ENCODE measurements around the gene CBARP. TPM values are rescaled to one million over a fixed set of nuclear protein-coding genes. Genes with fewer than 3 reads are reported as not detected.

Gene CBARP
- total and polyA plus RNA-seq, 2 of the 13 experiments (the other 11 are each of a cell fraction or from before 2014, with no cell fraction given) = 1.2 to 1.4 TPM

DNA sequence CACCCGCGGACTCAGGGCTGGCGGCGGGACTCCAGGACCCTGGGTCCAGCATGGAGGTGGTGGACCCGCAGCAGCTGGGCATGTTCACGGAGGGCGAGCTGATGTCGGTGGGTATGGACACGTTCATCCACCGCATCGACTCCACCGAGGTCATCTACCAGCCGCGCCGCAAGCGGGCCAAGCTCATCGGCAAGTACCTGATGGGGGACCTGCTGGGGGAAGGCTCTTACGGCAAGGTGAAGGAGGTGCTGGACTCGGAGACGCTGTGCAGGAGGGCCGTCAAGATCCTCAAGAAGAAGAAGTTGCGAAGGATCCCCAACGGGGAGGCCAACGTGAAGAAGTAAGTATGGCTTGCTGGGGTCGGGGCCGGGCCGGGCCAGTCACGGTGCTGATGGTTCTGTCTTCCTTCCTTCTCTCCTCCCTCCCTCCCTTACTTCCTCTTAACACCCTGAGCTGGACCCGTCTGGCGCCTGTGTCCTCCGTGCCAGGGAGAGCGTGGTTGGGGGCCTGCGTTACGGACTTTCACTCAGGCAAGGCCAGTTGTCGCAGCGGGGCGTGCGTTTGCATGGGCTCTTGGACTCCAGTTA, 30.8 kb downstream of the CBARP start (continued):
- TF ChIP-seq ZNF569 (CRISPR knock-in tag; IDR thresholded peaks at IDR 0.05; ENCODE audit: borderline replicate concordance) (no peak), ZNF136 (CRISPR knock-in tag; IDR thresholded peaks at IDR 0.05; ENCODE audit: low read depth) (no peak), ZFP41 (CRISPR knock-in tag; IDR thresholded peaks at IDR 0.05; ENCODE audit: borderline replicate concordance) (no peak), NAIF1 (CRISPR knock-in tag; IDR thresholded peaks at IDR 0.05; ENCODE audit: borderline replicate concordance) (no peak), FOXC1 (CRISPR knock-in tag; IDR thresholded peaks at IDR 0.05; ENCODE audit: borderline replicate concordance) (0 out of 2 replicates have a peak, but pooled peaks have one; percentile 13), EED (CRISPR knock-in tag; IDR thresholded peaks at IDR 0.05) (no peak), UBTF (CRISPR knock-in tag; IDR thresholded peaks at IDR 0.05) (peak; percentile 57; the same call in 1 of the 2 replicates), ARHGAP35 (CRISPR knock-in tag; IDR thresholded peaks at IDR 0.05; ENCODE audit: borderline replicate concordance) (no peak), ZSCAN5A (CRISPR knock-in tag; IDR thresholded peaks at IDR 0.05; ENCODE audit: borderline replicate concordance) (no peak), KLF12 (CRISPR knock-in tag; IDR thresholded peaks at IDR 0.05; ENCODE audit: borderline replicate concordance) (no peak), NBN (conservative IDR thresholded peaks at IDR 0.05) (no peak), TGIF2 (CRISPR knock-in tag; IDR thresholded peaks at IDR 0.05) (0 out of 2 replicates have a peak, but pooled peaks have one; percentile 11), TEF (CRISPR knock-in tag; IDR thresholded peaks at IDR 0.05) (no peak), ZNF205 (CRISPR knock-in tag; IDR thresholded peaks at IDR 0.05) (no peak), MAZ (IDR thresholded peaks at IDR 0.05; ENCODE audit: borderline replicate concordance, low read depth, low read length) (no peak), MAZ (CRISPR knock-in tag; IDR thresholded peaks at IDR 0.05; ENCODE audit: low read depth) (0 out of 2 replicates have a peak, but pooled peaks have one; percentile 27), ZNF788 (CRISPR knock-in tag; IDR thresholded peaks at IDR 0.05; ENCODE audit: borderline replicate concordance) (0 out of 2 replicates have a peak, but pooled peaks have one; percentile 37), RNF219 (CRISPR knock-in tag; IDR thresholded peaks at IDR 0.05) (no peak)
- TF ChIP-seq, protein P1, sequence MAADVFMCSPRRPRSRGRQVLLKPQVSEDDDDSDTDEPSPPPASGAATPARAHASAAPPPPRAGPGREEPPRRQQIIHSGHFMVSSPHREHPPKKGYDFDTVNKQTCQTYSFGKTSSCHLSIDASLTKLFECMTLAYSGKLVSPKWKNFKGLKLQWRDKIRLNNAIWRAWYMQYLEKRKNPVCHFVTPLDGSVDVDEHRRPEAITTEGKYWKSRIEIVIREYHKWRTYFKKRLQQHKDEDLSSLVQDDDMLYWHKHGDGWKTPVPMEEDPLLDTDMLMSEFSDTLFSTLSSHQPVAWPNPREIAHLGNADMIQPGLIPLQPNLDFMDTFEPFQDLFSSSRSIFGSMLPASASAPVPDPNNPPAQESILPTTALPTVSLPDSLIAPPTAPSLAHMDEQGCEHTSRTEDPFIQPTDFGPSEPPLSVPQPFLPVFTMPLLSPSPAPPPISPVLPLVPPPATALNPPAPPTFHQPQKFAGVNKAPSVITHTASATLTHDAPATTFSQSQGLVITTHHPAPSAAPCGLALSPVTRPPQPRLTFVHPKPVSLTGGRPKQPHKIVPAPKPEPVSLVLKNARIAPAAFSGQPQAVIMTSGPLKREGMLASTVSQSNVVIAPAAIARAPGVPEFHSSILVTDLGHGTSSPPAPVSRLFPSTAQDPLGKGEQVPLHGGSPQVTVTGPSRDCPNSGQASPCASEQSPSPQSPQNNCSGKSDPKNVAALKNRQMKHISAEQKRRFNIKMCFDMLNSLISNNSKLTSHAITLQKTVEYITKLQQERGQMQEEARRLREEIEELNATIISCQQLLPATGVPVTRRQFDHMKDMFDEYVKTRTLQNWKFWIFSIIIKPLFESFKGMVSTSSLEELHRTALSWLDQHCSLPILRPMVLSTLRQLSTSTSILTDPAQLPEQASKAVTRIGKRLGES (CRISPR knock-in tag; IDR thresholded peaks at IDR 0.05; ENCODE audit: borderline replicate concordance) = no peak
